Ishikawa (cell line): ENCODE results near the gene WDR90.

Source experiments
- CEBPB ChIP-seq: IDR thresholded peaks from 2 replicates; pipeline ENCODE4 v1.6.1; 2012
- EGR1 ChIP-seq: IDR thresholded peaks from 2 replicates; pipeline ENCODE4 v1.6.1; 2012
- EP300 ChIP-seq: IDR thresholded peaks from 2 replicates; pipeline ENCODE4 v1.6.1; 2012; ENCODE audit warnings: borderline replicate concordance
- FOXM1 ChIP-seq: IDR thresholded peaks from 2 replicates; pipeline ENCODE4 v1.6.1; 2012; ENCODE audit warnings: low read depth, borderline replicate concordance
- NFIC ChIP-seq: IDR thresholded peaks from 2 replicates; pipeline ENCODE4 v1.6.1; 2012
- REST ChIP-seq: IDR thresholded peaks from 2 replicates; pipeline ENCODE4 v1.6.1; 2012; ENCODE audit warnings: low read depth, mild to moderate bottlenecking
- TAF1 ChIP-seq: IDR thresholded peaks from 2 replicates; pipeline ENCODE4 v1.6.1; 2012; ENCODE audit warnings: low read depth, mild to moderate bottlenecking
- TCF12 ChIP-seq: IDR thresholded peaks from 2 replicates; pipeline ENCODE4 v1.6.1; 2012; ENCODE audit warnings: low read depth
- TEAD4 ChIP-seq: IDR thresholded peaks from 2 replicates; pipeline ENCODE4 v1.6.1; 2012
- YY1 ChIP-seq: IDR thresholded peaks from 2 replicates; pipeline ENCODE4 v1.6.1; 2012; ENCODE audit warnings: low read depth
- TF ChIP-seq, protein P1 (sequence below): IDR thresholded peaks from 2 replicates; pipeline ENCODE4 v1.6.1; 2012
- TF ChIP-seq, protein P2 (sequence below): IDR thresholded peaks from 2 replicates; pipeline ENCODE4 v1.6.1; 2012

- TF ChIP-seq EGR1 (no peak), NFIC (no peak), EP300 (no peak), REST (no peak), CEBPB (no peak), TAF1 (no peak), YY1 (no peak), TCF12 (no peak), TEAD4 (no peak), FOXM1 (no peak)
- TF ChIP-seq, protein P1, sequence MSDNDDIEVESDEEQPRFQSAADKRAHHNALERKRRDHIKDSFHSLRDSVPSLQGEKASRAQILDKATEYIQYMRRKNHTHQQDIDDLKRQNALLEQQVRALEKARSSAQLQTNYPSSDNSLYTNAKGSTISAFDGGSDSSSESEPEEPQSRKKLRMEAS = no peak
- TF ChIP-seq, protein P2, sequence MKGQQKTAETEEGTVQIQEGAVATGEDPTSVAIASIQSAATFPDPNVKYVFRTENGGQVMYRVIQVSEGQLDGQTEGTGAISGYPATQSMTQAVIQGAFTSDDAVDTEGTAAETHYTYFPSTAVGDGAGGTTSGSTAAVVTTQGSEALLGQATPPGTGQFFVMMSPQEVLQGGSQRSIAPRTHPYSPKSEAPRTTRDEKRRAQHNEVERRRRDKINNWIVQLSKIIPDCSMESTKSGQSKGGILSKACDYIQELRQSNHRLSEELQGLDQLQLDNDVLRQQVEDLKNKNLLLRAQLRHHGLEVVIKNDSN = no peak
Measured at GRCh38 chr16:693364-693763, 44.2 kb downstream of the WDR90 start.
